ENCODE results near the gene COG3. TPM values are rescaled to one million over a fixed set of nuclear protein-coding genes. Genes with fewer than 3 reads are reported as not detected.

The COG3 gene
- total and polyA plus RNA-seq, 12 donors: 21.9 to 70.1 (median 34.0) TPM

GRCh38 chr13:45446181-45446580 is 18.6 kb upstream of the COG3 start:
- no peaks in the 10 kb centered on the region for H3K36me3 ChIP-seq (replicated peaks in 1 of 2)
- DNase-seq: no peak
- H3K27me3 ChIP-seq: no peaks in the 10 kb centered on the region
- H3K4me3 ChIP-seq: no peak overlapping the region
- H3K27ac ChIP-seq: no peak overlapping the region
- WGBS, 4 donors: 90 to 96% (median 91%) methylated on average over 7 of the region's 7 CpGs
- H3K4me1 ChIP-seq (replicated peaks in 1 of 2): peaks cover 13 to 24% of the 10 kb centered on the region in 2 donors
- intact Hi-C loops (cut with DNase I): no loop called here
- H3K9me3 ChIP-seq (replicated peaks in 1 of 3): no peaks in the 10 kb centered on the region
- TF ChIP-seq CTCF (IDR thresholded peaks at IDR 0.05) (no peak), POLR2A (IDR thresholded peaks at IDR 0.05) (no peak)

GRCh38 chr13:45447050-45447661 is 17.6 kb upstream of the COG3 start:
- H3K27ac ChIP-seq: peak overlapping the region in 2 of 5 donors; percentile 42 to 60
- 58 to 71% (median 61%) methylated on average over 8 to 9 of the region's 9 CpGs for WGBS, 4 donors

GRCh38 chr13:45448965-45449559 is 15.7 kb upstream of the COG3 start:
- Histone ChIP-seq H3K9me3 (replicated peaks in 1 of 3) (no peaks in the 10 kb centered on the region), H3K27me3 (no peaks in the 10 kb centered on the region), H3K27ac (no peak overlapping the region), H3K4me1 (replicated peaks in 1 of 2) (peaks cover 4 to 14% of the 10 kb centered on the region in 2 donors), H3K36me3 (replicated peaks in 1 of 2) (no peaks in the 10 kb centered on the region), H3K4me3 (no peak overlapping the region)
- intact Hi-C loops (cut with DNase I): no loop called here
- TF ChIP-seq CTCF (IDR thresholded peaks at IDR 0.05): no peak
- TF ChIP-seq POLR2A (IDR thresholded peaks at IDR 0.05): no peak
- no peak for DNase-seq
- WGBS, 4 donors: 69 to 82% (median 76%) methylated on average over 1 of the region's 1 CpG

More at GRCh38 chr13:45447050-45447661, 17.6 kb upstream of the COG3 start:
- intact Hi-C loops (cut with DNase I): no loop called here
- Histone ChIP-seq H3K27me3 (no peaks in the 10 kb centered on the region), H3K9me3 (replicated peaks in 1 of 3) (no peaks in the 10 kb centered on the region), H3K4me3 (no peak overlapping the region), H3K4me1 (replicated peaks in 1 of 2) (peaks cover 4 to 15% of the 10 kb centered on the region in 2 donors), H3K36me3 (replicated peaks in 1 of 2) (no peaks in the 10 kb centered on the region)
- DNase-seq: peak; percentile 33 to 66 (median 57)
- no peak for TF ChIP-seq CTCF (IDR thresholded peaks at IDR 0.05)

- Histone ChIP-seq H3K27me3 (no peaks in the 10 kb centered on the region), H3K4me1 (replicated peaks in 1 of 2) (peaks cover 4 to 14% of the 10 kb centered on the region in 2 donors), H3K9me3 (replicated peaks in 1 of 3) (no peaks in the 10 kb centered on the region), H3K4me3 (no peak overlapping the region), H3K36me3 (replicated peaks in 1 of 2) (no peaks in the 10 kb centered on the region), H3K27ac (no peak overlapping the region)
- intact Hi-C loops (cut with DNase I): no loop called here
- DNase-seq: no peak
- 87 to 91% (median 91%) methylated on average over 4 of the region's 4 CpGs for WGBS, 4 donors
- TF ChIP-seq POLR2A (IDR thresholded peaks at IDR 0.05) (no peak), CTCF (IDR thresholded peaks at IDR 0.05) (no peak)
Measured at GRCh38 chr13:45451282-45451681, 13.5 kb upstream of the COG3 start.
